Activated CD4-positive, alpha-beta memory T cell treated with anti-CD3 and anti-CD28 coated beads for 36 hours (primary cell): ENCODE data around the gene ISG15. TPM values are rescaled to one million over a fixed set of nuclear protein-coding genes. Genes with fewer than 3 reads are reported as not detected.
A peak's percentile ranks its signal among the peaks of the same experiment; 100 is the strongest.

Experiments
- CTCF ChIA-PET: fragments of 350-600 bp; sonication (Branson Sonifier 250); formaldehyde crosslinking; loops from one replicate; lab custom pipeline; 2021; ENCODE audit warnings: antibody characterized with exemption, inconsistent platforms; lab: Charles Lee
- POLR2A ChIA-PET: fragments of 350-600 bp; sonication (Branson Sonifier 250); formaldehyde crosslinking; loops from one replicate; lab custom pipeline; 2021; ENCODE audit warnings: antibody characterized with exemption; lab: Charles Lee
- DNase-seq: peaks from one replicate; pipeline ENCODE4 v3.0.0-alpha.2; 2020
- H3K27ac Mint-ChIP-seq: one replicate; pipeline ENCODE4 v1.8.0; 2021; ENCODE audit warnings: mixed read lengths
- H3K27me3 Mint-ChIP-seq: one replicate; pipeline ENCODE4 v1.8.0; 2021; ENCODE audit warnings: mixed read lengths
- H3K36me3 Mint-ChIP-seq: one replicate; pipeline ENCODE4 v1.8.0; 2021; ENCODE audit warnings: mixed read lengths
- H3K4me1 Mint-ChIP-seq: one replicate; pipeline ENCODE4 v1.8.0; 2021; ENCODE audit warnings: low read depth, mixed read lengths
- H3K4me3 Mint-ChIP-seq: one replicate; pipeline ENCODE4 v1.8.0; 2021; ENCODE audit warnings: mild to moderate bottlenecking, mixed read lengths
- H3K9me3 Mint-ChIP-seq: one replicate; pipeline ENCODE4 v1.8.0; 2021; ENCODE audit warnings: mixed read lengths
- intact Hi-C: fragments of 100-400 bp; cut with micrococcal nuclease; formaldehyde crosslinking; loops from one replicate; pipeline ENCODE4 v1.15.1; 2023
- total RNA-seq, 2 experiments: library from RNA; stranded (reverse); gene quantifications; one replicate each; pipeline ENCODE4 v1.2.3, GENCODE V29; 2021

ISG15 gene
- total RNA-seq, 2 experiments from 2014 or later: 96.9 to 108 TPM

DNA sequence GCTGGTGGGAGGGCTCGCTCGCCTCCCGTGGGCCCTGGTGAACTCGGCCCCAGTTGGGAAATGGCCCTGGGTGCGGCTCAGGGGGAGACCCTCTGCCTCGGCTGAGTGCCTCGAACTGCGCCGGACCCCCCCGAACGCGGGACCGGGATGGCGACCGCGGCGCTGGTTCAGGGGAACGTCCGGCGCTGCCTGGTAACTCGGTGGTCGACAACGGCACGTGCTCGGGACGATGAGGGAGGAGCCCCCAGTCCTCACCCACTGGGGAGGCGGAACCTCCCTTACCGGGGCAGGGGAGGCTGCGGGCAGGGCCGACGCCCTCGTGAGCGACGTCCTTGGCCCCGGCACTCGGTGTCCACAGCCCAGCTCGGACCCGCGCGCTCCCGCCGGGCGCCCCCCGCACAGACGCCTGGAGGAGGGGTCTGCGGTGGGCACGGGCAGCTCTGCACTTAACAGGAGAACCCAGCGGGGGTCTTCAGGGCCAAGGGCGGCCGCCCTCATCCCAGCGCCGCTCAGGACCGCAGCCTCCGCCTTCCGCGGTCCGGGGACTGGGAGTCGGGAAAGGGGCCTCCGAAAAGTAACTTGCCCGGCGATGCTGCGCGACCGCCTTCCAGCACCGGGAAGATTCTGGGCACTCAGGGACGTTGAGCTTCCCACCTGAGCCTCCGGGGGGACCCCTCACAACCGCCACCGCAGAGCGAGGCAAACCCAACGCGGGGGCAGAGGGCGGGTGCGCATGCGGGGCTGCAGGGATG lies 15.1 kb upstream of the ISG15 start:
- Mint-ChIP-seq H3K36me3 (no peaks in the 10 kb centered on the region), H3K4me1 (peaks cover 7% of the 10 kb centered on the region), H3K4me3 (no peak overlapping the region), H3K27me3 (peaks cover 29% of the 10 kb centered on the region), H3K27ac (no peak overlapping the region), H3K9me3 (no peaks in the 10 kb centered on the region)
- intact Hi-C loops: no loop called here
- DNase-seq: no peak
- POLR2A ChIA-PET: no interaction called here
- CTCF ChIA-PET: interaction anchor here (0.6 to 2.1 kb wide), 4 partner anchors 14 to 279 kb away, joined by 3 to 10 read pairs (median 4); no protein-coding TSS in a partner anchor

DNA sequence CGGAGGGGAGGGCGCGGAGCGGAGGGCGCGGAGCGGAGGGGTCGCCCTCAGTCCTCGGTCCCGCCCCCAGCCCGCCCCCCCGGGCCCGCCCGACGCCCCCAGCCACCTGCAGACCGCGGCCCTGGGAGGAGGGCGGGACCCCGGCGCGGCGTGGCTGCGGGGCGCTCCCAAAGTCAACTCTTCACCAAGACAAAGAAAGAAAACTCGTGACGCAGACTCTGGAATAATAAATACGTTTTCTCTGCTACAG lies 14.6 kb upstream of the ISG15 start:
- Mint-ChIP-seq H3K27ac (no peak overlapping the region), H3K27me3 (peaks cover 33% of the 10 kb centered on the region), H3K9me3 (no peaks in the 10 kb centered on the region), H3K36me3 (no peaks in the 10 kb centered on the region), H3K4me3 (no peak overlapping the region), H3K4me1 (peaks cover 7% of the 10 kb centered on the region)
- POLR2A ChIA-PET: no interaction called here
- intact Hi-C loops: no loop called here
- CTCF ChIA-PET: interaction anchor here (0.7 kb wide), 1 partner anchor 140 kb away, joined by 3 read pairs; no protein-coding TSS in a partner anchor
- no peak for DNase-seq

DNA sequence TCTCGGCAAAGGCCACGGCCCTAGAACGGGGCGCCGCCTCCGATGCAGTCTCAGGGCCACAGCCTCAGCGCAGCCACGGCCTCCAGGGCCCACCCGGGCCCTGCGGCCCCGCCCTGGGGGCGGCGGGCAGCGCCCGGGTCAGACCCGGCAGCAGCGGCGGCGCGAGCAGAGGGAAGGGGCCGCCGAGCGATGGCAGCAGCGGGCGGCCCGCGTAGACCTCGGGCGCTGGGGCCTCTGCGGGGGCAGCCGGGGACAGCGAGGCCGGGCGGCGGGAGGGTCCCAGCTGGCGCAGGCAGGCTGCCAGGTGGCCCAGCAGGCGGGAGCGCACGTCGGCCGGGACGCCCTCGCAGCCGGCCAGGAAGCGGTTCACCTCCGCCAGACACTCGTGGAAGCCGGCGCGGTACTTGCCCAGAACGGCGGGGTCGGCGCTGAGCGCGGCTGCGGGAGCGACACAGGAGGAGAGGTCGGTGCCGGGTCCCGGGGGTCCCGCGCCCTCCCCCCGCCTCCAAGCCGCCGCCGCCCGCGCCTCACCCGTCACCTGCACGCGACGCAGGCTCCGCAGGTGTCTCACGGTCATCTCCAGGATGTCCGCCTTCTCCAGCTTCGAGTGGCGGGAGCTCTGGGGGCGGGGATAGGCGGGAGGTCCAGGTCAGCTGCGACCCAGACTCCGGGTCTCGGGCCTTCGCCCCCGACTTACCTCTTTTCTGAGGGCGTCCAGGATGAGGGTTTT lies 14.1 kb upstream of the ISG15 start:
- H3K27ac Mint-ChIP-seq: no peak overlapping the region
- CTCF ChIA-PET: interaction anchor here (1.0 kb wide), 1 partner anchor 15 kb away, joined by 4 read pairs; no protein-coding TSS in a partner anchor

DNA sequence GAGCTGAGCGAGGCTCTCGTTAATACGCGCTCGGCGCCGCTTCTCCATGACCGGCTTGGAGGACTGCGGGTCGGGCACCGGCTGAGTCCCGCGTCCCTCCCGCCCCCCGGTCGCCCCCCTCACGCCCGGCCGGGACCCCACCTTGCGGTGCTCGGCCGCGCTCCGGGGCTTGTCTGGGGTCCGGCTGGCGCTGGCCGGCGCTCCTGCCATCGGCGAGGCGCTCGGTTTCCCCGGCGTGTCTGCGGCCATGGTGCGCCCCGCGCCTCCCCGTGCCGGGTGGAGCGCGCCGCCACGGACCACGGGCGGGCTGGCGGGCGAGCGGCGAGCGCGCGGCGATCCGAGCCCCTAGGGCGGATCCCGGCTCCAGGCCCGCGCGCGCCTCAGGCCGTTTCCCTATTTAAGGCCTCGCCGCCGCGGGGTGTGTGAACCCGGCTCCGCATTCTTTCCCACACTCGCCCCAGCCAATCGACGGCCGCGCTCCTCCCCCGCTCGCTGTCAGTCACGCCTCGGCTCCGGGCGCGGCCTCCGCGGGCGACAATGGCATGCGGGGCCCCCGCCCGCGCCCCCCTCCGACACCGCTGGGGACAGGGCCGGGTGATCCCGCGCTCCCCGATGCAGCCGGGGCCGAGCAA lies 13.5 kb upstream of the ISG15 start, which contains the start of gene HES4:
Gene HES4, minus strand, starts transcription at position 373 of the 632 bp plus-strand sequence. Its CDS starts 124 bp downstream, at position 249.
- CTCF ChIA-PET: interaction anchor here (1.0 kb wide), 1 partner anchor 16 kb away, joined by 4 read pairs; no protein-coding TSS in a partner anchor
- Mint-ChIP-seq H3K36me3 (no peaks in the 10 kb centered on the region), H3K4me3 (peak within 1 kb of the TSS; percentile 60), H3K27me3 (peaks cover 33% of the 10 kb centered on the region), H3K9me3 (no peaks in the 10 kb centered on the region), H3K27ac (no peak within 1 kb of the TSS), H3K4me1 (peaks cover 11% of the 10 kb centered on the region)
- intact Hi-C loops: no loop called here
- POLR2A ChIA-PET: no interaction called here
- DNase-seq: peak; percentile 68

More for the DNA sequence above, 14.1 kb upstream of the ISG15 start:
- intact Hi-C loops: no loop called here
- no peak overlapping the region for H3K4me3 Mint-ChIP-seq
- peaks cover 33% of the 10 kb centered on the region for H3K27me3 Mint-ChIP-seq
- no peaks in the 10 kb centered on the region for H3K36me3 Mint-ChIP-seq
- DNase-seq: no peak
- H3K9me3 Mint-ChIP-seq: no peaks in the 10 kb centered on the region
- POLR2A ChIA-PET: no interaction called here
- peaks cover 7% of the 10 kb centered on the region for H3K4me1 Mint-ChIP-seq

DNA sequence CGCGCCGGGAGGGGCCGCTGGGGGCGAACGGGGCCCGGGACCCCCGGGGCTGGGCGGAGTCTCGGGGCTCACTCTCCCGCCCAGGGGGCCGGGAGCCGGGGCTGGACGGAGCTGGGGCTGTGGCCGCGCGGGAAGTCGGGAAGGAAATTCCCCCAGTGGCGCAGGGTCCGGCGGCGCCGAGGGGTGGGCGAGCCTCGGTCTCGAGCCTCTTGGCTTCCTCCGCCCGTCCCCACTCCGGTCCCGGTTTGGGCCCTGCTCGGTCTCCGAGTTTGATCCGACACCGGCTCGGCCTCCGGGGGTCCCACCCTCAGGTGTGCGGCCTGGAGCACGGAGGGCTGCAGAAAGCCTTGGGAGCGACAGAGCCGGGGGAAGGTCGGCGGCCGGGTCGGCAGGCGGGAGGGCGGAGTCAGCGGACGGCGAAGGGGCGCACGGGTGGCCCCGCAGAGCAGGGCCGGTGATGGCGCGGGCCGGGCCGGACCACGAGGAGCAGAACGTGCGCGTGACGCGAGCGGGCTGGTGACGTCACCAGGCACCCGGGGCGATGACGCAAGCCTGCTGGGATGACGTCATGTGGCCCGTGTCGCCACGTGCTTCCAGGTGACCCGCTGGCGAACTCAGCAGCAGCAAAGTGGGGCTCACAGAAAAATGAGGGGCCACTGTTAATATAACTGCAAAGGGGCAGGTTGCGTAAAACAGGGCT lies 12.8 kb upstream of the ISG15 start:
- H3K27me3 Mint-ChIP-seq: peaks cover 35% of the 10 kb centered on the region
- peaks cover 16% of the 10 kb centered on the region for H3K4me1 Mint-ChIP-seq
- intact Hi-C loops: no loop called here
- no peaks in the 10 kb centered on the region for H3K36me3 Mint-ChIP-seq
- DNase-seq: peak; percentile 76
- POLR2A ChIA-PET: interaction anchor here (1.5 kb wide), 1 partner anchor 13 kb away, joined by 4 read pairs; the partner anchor contains the start of gene ISG15
- H3K9me3 Mint-ChIP-seq: no peaks in the 10 kb centered on the region
- H3K27ac Mint-ChIP-seq: no peak overlapping the region
- peak overlapping the region; percentile 60 for H3K4me3 Mint-ChIP-seq
- CTCF ChIA-PET: interaction anchor here (0.6 to 3.6 kb wide), 6 partner anchors 8 to 438 kb away, joined by 3 to 33 read pairs (median 13); partner anchors contain the start of gene ISG15

DNA sequence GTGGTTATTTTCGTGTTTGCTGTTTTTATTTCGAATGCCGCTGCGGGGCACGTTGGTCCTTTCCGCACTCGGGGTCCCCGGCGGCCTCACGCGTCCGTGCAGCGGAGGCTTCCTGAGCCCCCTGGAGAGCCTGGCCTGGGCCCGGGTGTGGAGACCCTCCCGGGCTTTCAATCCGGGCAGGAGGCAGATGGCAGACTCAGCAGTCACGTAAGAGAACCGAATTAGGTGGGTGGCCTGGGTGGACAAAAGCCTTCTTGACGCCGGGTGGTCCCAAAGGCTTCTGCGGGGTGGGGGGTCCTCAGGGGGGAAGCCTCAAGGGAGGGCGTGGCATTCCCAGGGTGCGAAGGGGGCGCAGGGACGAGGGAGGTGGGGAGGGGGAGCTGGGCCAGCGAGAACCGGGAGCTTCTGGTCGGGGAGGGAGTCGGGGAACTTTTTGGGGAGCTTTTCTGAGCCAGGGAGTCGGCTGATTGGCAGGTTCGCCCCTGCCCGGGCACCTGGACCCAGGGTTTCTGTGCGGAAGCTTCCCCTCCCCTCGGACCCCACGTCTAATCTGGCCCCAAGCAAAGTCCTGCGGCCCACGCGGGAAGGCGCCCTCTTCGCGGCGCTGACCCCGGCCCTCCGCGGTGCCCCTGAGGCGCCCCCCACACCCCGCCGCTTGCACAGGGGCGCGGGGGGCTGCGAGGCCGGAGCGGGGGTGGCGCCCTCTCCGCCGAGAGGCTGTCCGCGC lies 12.1 kb upstream of the ISG15 start:
- Mint-ChIP-seq H3K4me1 (peaks cover 13% of the 10 kb centered on the region), H3K9me3 (no peaks in the 10 kb centered on the region), H3K36me3 (no peaks in the 10 kb centered on the region), H3K27ac (no peak overlapping the region), H3K27me3 (peaks cover 34% of the 10 kb centered on the region), H3K4me3 (no peak overlapping the region)
- DNase-seq: no peak
- ChIA-PET POLR2A (interaction anchor here (1.3 to 1.5 kb wide), 2 partner anchors 12 to 15 kb away, joined by 3 to 4 read pairs; partner anchors contain the start of gene ISG15), CTCF (interaction anchor here (0.6 to 3.6 kb wide), 12 partner anchors 9 to 437 kb away, joined by 3 to 33 read pairs (median 5); partner anchors contain the start of gene ISG15)
- intact Hi-C loops: no loop called here

DNA sequence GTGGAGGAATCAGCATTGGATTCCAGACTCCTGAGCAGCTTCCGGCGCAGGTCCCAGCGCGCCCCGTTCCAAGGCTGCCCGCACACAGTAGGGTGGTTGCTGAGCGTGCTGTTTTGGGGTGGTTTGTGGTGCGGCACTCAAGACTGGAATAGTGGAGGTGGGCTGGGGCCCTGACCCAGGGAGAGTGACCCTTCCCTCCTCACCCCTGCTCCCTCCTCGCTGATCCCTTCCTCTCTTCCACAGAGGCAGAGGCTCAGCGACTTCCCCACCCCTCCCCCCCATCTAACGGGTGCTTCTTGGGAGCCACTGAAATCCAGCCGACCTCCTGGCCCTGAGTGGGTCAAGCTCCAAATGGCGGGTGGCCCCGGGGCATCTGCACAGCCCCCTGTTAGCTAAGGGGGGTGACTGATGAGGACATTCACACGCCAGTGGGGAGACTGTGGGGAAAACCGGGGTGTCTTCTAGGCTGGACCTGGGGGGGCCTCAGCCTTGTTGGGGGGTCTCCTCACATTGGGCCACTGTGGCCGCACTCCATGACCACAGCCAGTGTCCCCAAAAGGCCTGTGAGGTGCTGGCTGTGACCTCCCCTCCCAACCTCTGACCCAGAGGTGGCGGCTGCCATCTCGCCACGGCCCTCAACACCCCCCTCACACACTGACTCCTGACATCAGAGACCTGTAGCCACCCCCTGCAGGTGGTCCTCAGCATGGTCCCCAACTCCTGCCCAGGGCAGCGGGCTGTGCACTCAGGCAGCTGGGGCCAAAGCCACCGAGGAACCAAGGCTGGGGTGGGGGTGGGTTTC lies 9.5 kb upstream of the ISG15 start:
- no peak for DNase-seq
- H3K36me3 Mint-ChIP-seq: no peaks in the 10 kb centered on the region
- no peak overlapping the region for H3K4me3 Mint-ChIP-seq
- peaks cover 32% of the 10 kb centered on the region for H3K27me3 Mint-ChIP-seq
- H3K27ac Mint-ChIP-seq: no peak overlapping the region
- no peaks in the 10 kb centered on the region for H3K9me3 Mint-ChIP-seq
- ChIA-PET POLR2A (no interaction called here), CTCF (interaction anchor here (2.0 to 3.6 kb wide), 4 partner anchors 11 to 20 kb away, joined by 9 to 33 read pairs (median 24); partner anchors contain the start of genes AGRN and ISG15)
- intact Hi-C loops: no loop called here
- peaks cover 13% of the 10 kb centered on the region for H3K4me1 Mint-ChIP-seq

DNA sequence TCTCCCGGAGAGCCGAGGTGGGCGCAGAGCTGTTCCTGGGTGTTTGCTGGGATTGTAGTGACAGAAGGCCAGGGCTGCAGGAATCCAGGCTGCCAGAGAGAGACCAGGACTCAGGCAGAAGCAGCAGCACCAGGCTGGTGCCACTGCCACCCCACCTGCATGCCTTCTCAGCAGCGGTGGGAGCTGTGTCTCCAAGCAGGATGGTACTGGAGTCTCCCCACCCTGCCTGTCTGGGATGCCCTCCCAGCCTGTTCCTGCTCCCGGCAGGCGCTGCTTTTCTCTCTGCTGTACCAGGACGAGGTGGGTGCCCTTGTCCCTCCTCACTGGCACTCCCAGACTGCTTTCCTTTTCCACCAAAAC lies 8.9 kb upstream of the ISG15 start:
- H3K27ac Mint-ChIP-seq: no peak overlapping the region
- H3K9me3 Mint-ChIP-seq: no peaks in the 10 kb centered on the region
- peaks cover 17% of the 10 kb centered on the region for H3K4me1 Mint-ChIP-seq
- DNase-seq: no peak
- H3K36me3 Mint-ChIP-seq: no peaks in the 10 kb centered on the region
- POLR2A ChIA-PET: no interaction called here
- CTCF ChIA-PET: no interaction called here
- no peak overlapping the region for H3K4me3 Mint-ChIP-seq
- H3K27me3 Mint-ChIP-seq: peaks cover 35% of the 10 kb centered on the region
- intact Hi-C loops: no loop called here

DNA sequence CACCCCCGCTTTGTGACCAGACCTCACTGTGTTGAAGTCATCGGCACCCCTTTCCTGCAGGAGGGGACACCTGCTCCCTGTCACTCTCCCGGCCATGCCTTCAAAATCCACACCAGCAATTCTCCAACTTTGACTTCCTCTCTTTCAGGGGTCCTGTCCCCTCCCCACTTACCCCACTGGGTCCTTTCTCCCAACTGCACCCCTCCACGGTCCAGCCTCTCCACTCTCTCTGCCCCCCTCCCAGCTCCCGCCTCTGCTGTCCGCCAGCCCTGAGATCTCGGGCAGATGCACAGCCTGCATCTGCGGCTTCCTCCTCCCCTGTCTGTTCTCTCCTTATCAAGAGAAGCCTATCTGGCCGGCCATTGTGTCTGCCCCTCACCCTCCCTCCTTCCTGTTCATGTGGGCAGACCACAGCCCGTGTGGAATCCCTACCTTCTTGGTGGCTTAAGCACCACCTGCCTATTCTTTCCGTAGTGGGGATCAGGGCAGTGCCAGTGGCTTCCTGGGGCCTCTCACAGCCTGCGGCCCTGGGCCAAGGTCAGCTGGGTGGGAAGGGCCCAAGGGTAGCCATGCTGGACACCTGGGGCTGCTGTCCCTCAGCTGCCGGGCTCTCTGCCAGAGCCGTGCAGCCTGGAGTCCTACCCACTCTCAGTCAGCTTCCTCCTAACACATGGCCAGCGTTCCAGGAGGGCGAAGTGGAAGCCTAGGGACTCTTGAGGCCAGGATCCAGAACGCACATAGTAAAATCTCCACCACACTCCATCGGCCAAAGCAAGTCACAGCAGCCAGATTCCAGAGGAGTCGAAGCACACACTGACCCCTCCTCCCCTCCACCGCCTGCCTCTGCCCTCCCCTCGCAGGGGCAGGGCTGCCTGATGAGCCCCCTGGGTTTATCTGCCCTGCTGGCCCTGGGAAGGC lies 8.3 kb upstream of the ISG15 start:
- ChIA-PET POLR2A (no interaction called here), CTCF (no interaction called here)
- Mint-ChIP-seq H3K27ac (no peak overlapping the region), H3K4me3 (no peak overlapping the region), H3K4me1 (peaks cover 17% of the 10 kb centered on the region), H3K9me3 (no peaks in the 10 kb centered on the region), H3K27me3 (peaks cover 33% of the 10 kb centered on the region), H3K36me3 (no peaks in the 10 kb centered on the region)
- no peak for DNase-seq
- intact Hi-C loops: no loop called here

DNA sequence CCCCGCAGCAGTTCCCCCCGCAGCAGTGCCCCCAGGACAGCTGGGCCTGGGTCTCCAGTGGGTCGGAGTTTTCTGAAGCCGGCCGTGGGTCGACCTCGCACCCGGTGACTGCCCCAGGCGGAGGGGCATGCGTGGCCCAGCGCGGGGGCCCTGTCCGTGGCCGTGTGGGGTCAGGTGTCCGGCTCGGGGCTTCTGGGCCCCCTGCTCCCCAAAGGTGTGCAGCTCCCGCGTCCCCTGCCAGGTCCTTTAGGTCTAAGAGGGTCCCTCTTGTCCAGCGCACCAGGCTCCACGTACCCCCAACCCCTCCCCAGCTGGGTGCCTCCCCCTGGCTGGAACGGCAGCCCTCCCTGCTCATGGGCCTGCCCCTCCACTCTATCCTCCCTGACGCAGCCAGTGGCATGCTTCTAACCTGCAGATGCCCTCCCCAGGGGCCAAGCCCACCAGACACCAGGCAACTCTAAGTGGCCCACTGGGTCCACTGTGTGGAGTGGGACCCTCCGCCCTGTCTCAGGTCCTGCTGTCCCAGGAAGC lies 7.5 kb upstream of the ISG15 start:
- DNase-seq: no peak
- Mint-ChIP-seq H3K9me3 (no peaks in the 10 kb centered on the region), H3K36me3 (no peaks in the 10 kb centered on the region), H3K4me1 (peaks cover 13% of the 10 kb centered on the region), H3K27ac (no peak overlapping the region), H3K27me3 (peaks cover 30% of the 10 kb centered on the region), H3K4me3 (no peak overlapping the region)
- intact Hi-C loops: no loop called here
- POLR2A ChIA-PET: no interaction called here
- CTCF ChIA-PET: no interaction called here
